PC-9 (cell line): ENCODE measurements around the gene EHBP1L1. TPM values are rescaled to one million over a fixed set of nuclear protein-coding genes. Genes with fewer than 3 reads are reported as not detected.

ENCODE experiments used
- BruUV-seq: library from RNA; stranded (reverse); fragments of 400-500 nt; replicated peaks from 2 replicates; lab custom pipeline; 2021; lab: Mats Ljungman, UMichigan
- CTCF ChIA-PET: fragments of 300-600 bp; sonication (Branson Sonifier 250); formaldehyde crosslinking; loops from one replicate; lab custom pipeline; 2022; ENCODE audit warnings: antibody characterized with exemption; lab: Charles Lee
- POLR2A ChIA-PET: fragments of 300-600 bp; sonication (Branson Sonifier 250); formaldehyde crosslinking; loops from one replicate; lab custom pipeline; 2022; ENCODE audit warnings: antibody characterized with exemption; ENCODE audit not compliant: unreplicated experiment; lab: Charles Lee
- DNase-seq, 2 experiments: peaks; one replicate each; pipeline versions ENCODE4 v3.0.0 to v3.0.0-alpha.2; 2015 to 2022; ENCODE audit warnings: mixed read lengths in 1 of 2
- H2AFZ ChIP-seq: fragments of 200-600 bp; sonication (generic); 2 replicates; pipeline ENCODE4 v1.8.1; 2017; ENCODE audit warnings: antibody characterized with exemption
- H3F3A ChIP-seq: fragments of 200-600 bp; sonication (generic); 2 replicates; pipeline ENCODE4 v1.8.1; 2017; ENCODE audit warnings: antibody characterized with exemption, mild to moderate bottlenecking, low read depth; ENCODE audit not compliant: insufficient read depth
- H3K27ac ChIP-seq: fragments of 200-600 bp; sonication (generic); 2 replicates; pipeline ENCODE4 v1.6.1; 2016; ENCODE audit warnings: mixed run types
- H3K27me3 ChIP-seq: fragments of 200-600 bp; sonication (generic); 2 replicates; pipeline ENCODE4 v1.6.1; 2016; ENCODE audit warnings: low read depth, mixed run types; ENCODE audit not compliant: insufficient read depth
- H3K36me3 ChIP-seq: fragments of 200-600 bp; sonication (generic); 2 replicates; pipeline ENCODE4 v1.6.1; 2016; ENCODE audit warnings: low read depth, mixed run types
- H3K4me1 ChIP-seq: fragments of 200-600 bp; sonication (generic); replicated peaks from 2 replicates; pipeline ENCODE4 v1.6.1; 2016; ENCODE audit warnings: mixed run types; ENCODE audit not compliant: insufficient read depth
- H3K4me2 ChIP-seq: fragments of 200-600 bp; sonication (generic); 2 replicates; pipeline ENCODE4 v1.6.1; 2017; ENCODE audit warnings: mixed run types
- H3K4me3 ChIP-seq: fragments of 200-600 bp; sonication (generic); 2 replicates; pipeline ENCODE4 v1.6.1; 2016; ENCODE audit warnings: mixed run types
- H3K79me2 ChIP-seq: fragments of 200-600 bp; sonication (generic); 2 replicates; pipeline ENCODE4 v1.6.1; 2017; ENCODE audit warnings: low read depth, mixed run types
- H3K9me2 ChIP-seq: fragments of 200-600 bp; sonication (generic); 2 replicates; pipeline ENCODE4 v1.8.1; 2017; ENCODE audit warnings: mild to moderate bottlenecking; ENCODE audit not compliant: insufficient read depth
- H3K9me3 ChIP-seq: fragments of 200-600 bp; sonication (generic); 2 replicates; pipeline ENCODE4 v1.8.1; 2016; ENCODE audit warnings: low read depth; ENCODE audit not compliant: insufficient read depth
- H4K20me1 ChIP-seq: fragments of 200-600 bp; sonication (generic); 2 replicates; pipeline ENCODE4 v1.8.1; 2017; ENCODE audit not compliant: insufficient read depth
- CTCF ChIP-seq: fragments of 200-600 bp; sonication (generic); conservative IDR thresholded peaks from 2 replicates; pipeline ENCODE4 v1.6.1; 2017; ENCODE audit warnings: mixed run types, antibody characterized with exemption, mild to moderate bottlenecking, moderate library complexity
- EZH2 ChIP-seq: fragments of 200-600 bp; sonication (generic); IDR thresholded peaks from 2 replicates; pipeline ENCODE4 v1.8.0; 2017; ENCODE audit warnings: antibody characterized with exemption, low read depth
- intact Hi-C: fragments of 100-400 bp; cut with micrococcal nuclease; formaldehyde crosslinking; loops from one replicate; pipeline ENCODE4 v1.10.0; 2022; ENCODE audit not compliant: unreplicated experiment
- total RNA-seq: library from RNA; stranded (reverse); gene quantifications from 2 replicates; pipeline ENCODE4 v1.2.3, GENCODE V29; 2021

EHBP1L1 gene
- total RNA-seq, 1 experiment from 2014 or later = 123 TPM

GRCh38 chr11:65634109-65634436, 58.2 kb downstream of the EHBP1L1 start:
- no peaks in the 10 kb centered on the region for H3K27me3 ChIP-seq
- H3K36me3 ChIP-seq = peaks cover 32% of the 10 kb centered on the region
- H3K9me2 ChIP-seq = no peaks in the 10 kb centered on the region
- H3K4me3 ChIP-seq = no peak overlapping the region
- ChIA-PET POLR2A (no interaction called here), CTCF (no interaction called here)
- DNase-seq = peak in 1 of 2 experiments; percentile 18
- H3K9me3 ChIP-seq = no peaks in the 10 kb centered on the region
- H3K4me2 ChIP-seq = no peak overlapping the region
- H3K4me1 ChIP-seq = peaks cover 17% of the 10 kb centered on the region
- intact Hi-C loops = no loop called here
- H2AFZ ChIP-seq = no peak overlapping the region
- peaks cover 15% of the 10 kb centered on the region for H4K20me1 ChIP-seq
- TF ChIP-seq EZH2 = no peak
- no peak for TF ChIP-seq CTCF
- no TSS peak for BruUV-seq
- H3K79me2 ChIP-seq = no peaks in the 10 kb centered on the region
- peaks cover 39% of the 10 kb centered on the region for H3F3A ChIP-seq
- H3K27ac ChIP-seq = no peak overlapping the region

GRCh38 chr11:65634440-65634839, 58.6 kb downstream of the EHBP1L1 start:
- CTCF ChIA-PET = no interaction called here
- POLR2A ChIA-PET = no interaction called here
- Histone ChIP-seq H3K9me3 (no peaks in the 10 kb centered on the region), H2AFZ (no peak overlapping the region), H3K9me2 (no peaks in the 10 kb centered on the region), H3K4me1 (peaks cover 17% of the 10 kb centered on the region), H3F3A (peaks cover 41% of the 10 kb centered on the region), H3K36me3 (peaks cover 29% of the 10 kb centered on the region), H3K4me2 (no peak overlapping the region), H3K4me3 (no peak overlapping the region), H4K20me1 (peaks cover 12% of the 10 kb centered on the region), H3K27ac (no peak overlapping the region), H3K27me3 (no peaks in the 10 kb centered on the region), H3K79me2 (no peaks in the 10 kb centered on the region)
- TF ChIP-seq CTCF (no peak), EZH2 (no peak)
- intact Hi-C loops = no loop called here
- peak in 1 of 2 experiments; percentile 13 for DNase-seq
- no TSS peak for BruUV-seq

GRCh38 chr11:65634905-65635731, 59.3 kb downstream of the EHBP1L1 start:
- no peak for TF ChIP-seq EZH2
- no peak for TF ChIP-seq CTCF
- POLR2A ChIA-PET = no interaction called here
- Histone ChIP-seq H4K20me1 (peaks cover 10% of the 10 kb centered on the region), H3K4me3 (no peak overlapping the region), H3K4me1 (peaks cover 17% of the 10 kb centered on the region), H3K9me2 (no peaks in the 10 kb centered on the region), H3K4me2 (no peak overlapping the region), H2AFZ (no peak overlapping the region), H3K27me3 (no peaks in the 10 kb centered on the region), H3K27ac (no peak overlapping the region), H3K9me3 (no peaks in the 10 kb centered on the region), H3K36me3 (peaks cover 26% of the 10 kb centered on the region), H3K79me2 (no peaks in the 10 kb centered on the region), H3F3A (peaks cover 41% of the 10 kb centered on the region)
- CTCF ChIA-PET = interaction anchor here (0.7 kb wide), 1 partner anchor 575 kb away, joined by 3 read pairs; no protein-coding TSS in a partner anchor
- intact Hi-C loops = loop anchor here (5.0 kb wide), 2 partner anchors 182 to 252 kb away; partner anchors contain the start of gene FIBP
- BruUV-seq = no TSS peak
- DNase-seq = peak in 1 of 2 experiments; percentile 33
